ENCODE measurements around the gene MINPP1.

Gene MINPP1

GRCh38 chr10:87541114-87541513, 36.4 kb downstream of the MINPP1 start:
- Mint-ChIP-seq H3K27me3 (no peaks in the 10 kb centered on the region), H3K36me3 (peaks cover 51% of the 10 kb centered on the region)

GRCh38 chr10:87544721-87545120, 40.0 kb downstream of the MINPP1 start:
- H3K9me3 Mint-ChIP-seq (ENCODE audit: low read depth), result peaks cover 14% of the 10 kb centered on the region
- no peak overlapping the region for H3K27ac Mint-ChIP-seq
- H3K4me1 Mint-ChIP-seq (ENCODE audit: low read depth), result peaks cover 14% of the 10 kb centered on the region
- H3K4me3 Mint-ChIP-seq, result no peak overlapping the region
- peaks cover 37% of the 10 kb centered on the region for H3K36me3 Mint-ChIP-seq
- H3K27me3 Mint-ChIP-seq, result no peaks in the 10 kb centered on the region

More at GRCh38 chr10:87541114-87541513, 36.4 kb downstream of the MINPP1 start:
- H3K4me3 Mint-ChIP-seq, result no peak overlapping the region
- peaks cover 14% of the 10 kb centered on the region for H3K9me3 Mint-ChIP-seq (ENCODE audit: low read depth)
- peaks cover 12% of the 10 kb centered on the region for H3K4me1 Mint-ChIP-seq (ENCODE audit: low read depth)
- H3K27ac Mint-ChIP-seq, result no peak overlapping the region

GRCh38 chr10:87545783-87546182, 41.1 kb downstream of the MINPP1 start:
- H3K4me1 Mint-ChIP-seq (ENCODE audit: low read depth), result peaks cover 17% of the 10 kb centered on the region
- no peak overlapping the region for H3K27ac Mint-ChIP-seq
- H3K9me3 Mint-ChIP-seq (ENCODE audit: low read depth), result peaks cover 10% of the 10 kb centered on the region
- H3K36me3 Mint-ChIP-seq, result peaks cover 29% of the 10 kb centered on the region
- H3K4me3 Mint-ChIP-seq, result no peak overlapping the region
- H3K27me3 Mint-ChIP-seq, result no peaks in the 10 kb centered on the region

- Mint-ChIP-seq H3K27ac (no peak overlapping the region), H3K9me3 (ENCODE audit: low read depth) (peaks cover 10% of the 10 kb centered on the region), H3K4me1 (ENCODE audit: low read depth) (peaks cover 20% of the 10 kb centered on the region), H3K4me3 (no peak overlapping the region), H3K36me3 (peaks cover 26% of the 10 kb centered on the region), H3K27me3 (no peaks in the 10 kb centered on the region)
Observed at GRCh38 chr10:87546210-87546609, 41.5 kb downstream of the MINPP1 start.

- Mint-ChIP-seq H3K27ac (no peak overlapping the region), H3K27me3 (no peaks in the 10 kb centered on the region), H3K4me3 (no peak overlapping the region), H3K4me1 (ENCODE audit: low read depth) (peaks cover 20% of the 10 kb centered on the region), H3K9me3 (ENCODE audit: low read depth) (peaks cover 10% of the 10 kb centered on the region), H3K36me3 (peaks cover 19% of the 10 kb centered on the region)
Observed at GRCh38 chr10:87546971-87547413, 42.3 kb downstream of the MINPP1 start.

GRCh38 chr10:87547734-87548311, 43.1 kb downstream of the MINPP1 start:
- Mint-ChIP-seq H3K4me1 (ENCODE audit: low read depth) (peaks cover 20% of the 10 kb centered on the region), H3K27ac (no peak overlapping the region)

GRCh38 chr10:87550741-87551140, 46.0 kb downstream of the MINPP1 start:
- H3K4me1 Mint-ChIP-seq (ENCODE audit: low read depth), result peaks cover 16% of the 10 kb centered on the region
- no peak overlapping the region for H3K27ac Mint-ChIP-seq
- H3K4me3 Mint-ChIP-seq, result no peak overlapping the region
- no peaks in the 10 kb centered on the region for H3K9me3 Mint-ChIP-seq (ENCODE audit: low read depth)
- no peaks in the 10 kb centered on the region for H3K27me3 Mint-ChIP-seq
- H3K36me3 Mint-ChIP-seq, result peaks cover 15% of the 10 kb centered on the region

More at GRCh38 chr10:87547734-87548311, 43.1 kb downstream of the MINPP1 start:
- Mint-ChIP-seq H3K4me3 (no peak overlapping the region), H3K9me3 (ENCODE audit: low read depth) (peaks cover 5% of the 10 kb centered on the region), H3K36me3 (peaks cover 18% of the 10 kb centered on the region), H3K27me3 (no peaks in the 10 kb centered on the region)

GRCh38 chr10:87551326-87551725, 46.6 kb downstream of the MINPP1 start:
- H3K4me3 Mint-ChIP-seq, result no peak overlapping the region
- peaks cover 10% of the 10 kb centered on the region for H3K4me1 Mint-ChIP-seq (ENCODE audit: low read depth)
- H3K27ac Mint-ChIP-seq, result no peak overlapping the region
- no peaks in the 10 kb centered on the region for H3K27me3 Mint-ChIP-seq
- no peaks in the 10 kb centered on the region for H3K9me3 Mint-ChIP-seq (ENCODE audit: low read depth)
- H3K36me3 Mint-ChIP-seq, result peaks cover 15% of the 10 kb centered on the region

- Mint-ChIP-seq H3K27ac (no peak overlapping the region), H3K4me1 (ENCODE audit: low read depth) (peaks cover 8% of the 10 kb centered on the region), H3K36me3 (peaks cover 15% of the 10 kb centered on the region), H3K27me3 (no peaks in the 10 kb centered on the region), H3K4me3 (no peak overlapping the region), H3K9me3 (ENCODE audit: low read depth) (no peaks in the 10 kb centered on the region)
Observed at GRCh38 chr10:87552248-87552929, 47.7 kb downstream of the MINPP1 start.

- H3K27me3 Mint-ChIP-seq, result peaks cover under 1% of the 10 kb centered on the region
- H3K27ac Mint-ChIP-seq, result no peak overlapping the region
- no peak overlapping the region for H3K4me3 Mint-ChIP-seq
- H3K36me3 Mint-ChIP-seq, result peaks cover 12% of the 10 kb centered on the region
- peaks cover 1% of the 10 kb centered on the region for H3K9me3 Mint-ChIP-seq (ENCODE audit: low read depth)
- no peaks in the 10 kb centered on the region for H3K4me1 Mint-ChIP-seq (ENCODE audit: low read depth)
Observed at GRCh38 chr10:87557409-87557808, 52.7 kb downstream of the MINPP1 start.

GRCh38 chr10:87558333-87558732, 53.6 kb downstream of the MINPP1 start:
- Mint-ChIP-seq H3K4me1 (ENCODE audit: low read depth) (no peaks in the 10 kb centered on the region), H3K9me3 (ENCODE audit: low read depth) (peaks cover 6% of the 10 kb centered on the region), H3K36me3 (peaks cover 11% of the 10 kb centered on the region)

GRCh38 chr10:87559392-87559791, 54.7 kb downstream of the MINPP1 start:
- H3K36me3 Mint-ChIP-seq, result peaks cover 10% of the 10 kb centered on the region
- peaks cover 6% of the 10 kb centered on the region for H3K9me3 Mint-ChIP-seq (ENCODE audit: low read depth)
- peaks cover 7% of the 10 kb centered on the region for H3K27me3 Mint-ChIP-seq
- H3K4me3 Mint-ChIP-seq, result no peak overlapping the region
- H3K27ac Mint-ChIP-seq, result no peak overlapping the region
- H3K4me1 Mint-ChIP-seq (ENCODE audit: low read depth), result no peaks in the 10 kb centered on the region

More at GRCh38 chr10:87558333-87558732, 53.6 kb downstream of the MINPP1 start:
- no peak overlapping the region for H3K4me3 Mint-ChIP-seq
- H3K27ac Mint-ChIP-seq, result no peak overlapping the region
- peaks cover 6% of the 10 kb centered on the region for H3K27me3 Mint-ChIP-seq

GRCh38 chr10:87560495-87561129, 55.9 kb downstream of the MINPP1 start:
- no peaks in the 10 kb centered on the region for H3K4me1 Mint-ChIP-seq (ENCODE audit: low read depth)

GRCh38 chr10:87562750-87563149, 58.1 kb downstream of the MINPP1 start:
- Mint-ChIP-seq H3K9me3 (ENCODE audit: low read depth) (peaks cover 22% of the 10 kb centered on the region), H3K27me3 (peaks cover 14% of the 10 kb centered on the region), H3K4me1 (ENCODE audit: low read depth) (no peaks in the 10 kb centered on the region), H3K4me3 (no peak overlapping the region), H3K36me3 (peaks cover 16% of the 10 kb centered on the region), H3K27ac (no peak overlapping the region)

More at GRCh38 chr10:87560495-87561129, 55.9 kb downstream of the MINPP1 start:
- Mint-ChIP-seq H3K27me3 (peaks cover 10% of the 10 kb centered on the region), H3K36me3 (peaks cover 12% of the 10 kb centered on the region), H3K9me3 (ENCODE audit: low read depth) (peaks cover 17% of the 10 kb centered on the region), H3K4me3 (no peak overlapping the region), H3K27ac (no peak overlapping the region)

GRCh38 chr10:87565010-87565409, 60.3 kb downstream of the MINPP1 start:
- Mint-ChIP-seq H3K9me3 (ENCODE audit: low read depth) (peaks cover 22% of the 10 kb centered on the region), H3K4me3 (no peak overlapping the region), H3K27ac (no peak overlapping the region), H3K36me3 (peaks cover 16% of the 10 kb centered on the region), H3K27me3 (peaks cover 20% of the 10 kb centered on the region), H3K4me1 (ENCODE audit: low read depth) (no peaks in the 10 kb centered on the region)

Data from activated naive CD8-positive, alpha-beta T cell (primary cell).